Smooth muscle cell of trachea (primary cell): ENCODE measurements around the gene MAP3K8. TPM values are rescaled to one million over a fixed set of nuclear protein-coding genes. Genes with fewer than 3 reads are reported as not detected.

Source experiments
- total RNA-seq: library from RNA; depleted of rRNA; stranded (reverse); fragments of >200 nt; gene quantifications from 2 replicates; pipeline ENCODE4 v1.2.1, GENCODE V29; 2014

MAP3K8 gene
- 11.1 and 12.6 TPM in 2 replicates for total RNA-seq

DNA sequence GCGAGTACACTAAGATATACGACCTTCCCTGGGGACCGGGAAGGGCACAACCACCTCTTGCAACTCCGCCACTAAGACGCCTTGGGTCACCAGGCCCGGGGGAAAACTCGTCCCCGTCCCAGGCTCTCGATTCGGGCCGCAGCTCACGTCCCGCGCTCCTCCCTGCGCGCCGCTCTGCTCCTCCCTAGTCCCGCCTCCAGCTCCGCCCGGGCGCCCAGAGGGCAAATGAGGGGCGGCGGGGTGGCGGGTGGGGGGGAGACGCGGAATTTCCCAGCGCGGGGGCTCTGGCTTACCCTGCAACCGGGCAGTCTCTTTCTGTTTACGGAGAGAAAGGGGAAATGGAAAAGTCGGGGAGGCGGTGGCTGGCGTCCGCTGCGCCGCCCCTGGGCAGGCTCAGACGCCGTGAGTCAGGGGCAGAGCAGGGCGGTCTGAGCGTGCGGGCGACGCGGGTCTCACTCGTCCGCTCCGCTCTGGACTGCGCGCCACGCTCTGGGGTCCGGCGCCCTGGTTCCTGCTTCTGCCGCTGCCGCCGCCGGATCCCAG lies at the start of gene MAP3K8:
Gene MAP3K8, plus strand, starts transcription at position 455 of the 543 bp plus-strand sequence. CDS start 4,755 bp downstream, outside the sequence.

Other genes with a start within 250 kb of the MAP3K8 start
- gene MTPAP, start 84.9 kb upstream of the MAP3K8 start, total RNA-seq, result 9.4 and 12.2 TPM in 2 replicates
- gene LYZL2, start 195.6 kb downstream of the MAP3K8 start, total RNA-seq, result not detected in 2 replicates